HG03442 (cell line): ENCODE results near the gene BBS9.
A peak's percentile ranks its signal among the peaks of the same experiment; 100 is the strongest.

Source experiments
- ATAC-seq: cut with Tn5 transposase; IDR thresholded peaks from one replicate; pipeline ENCODE4 v1.9.1; 2021; ENCODE audit warnings: mild to moderate bottlenecking, moderate library complexity; ENCODE audit not compliant: unreplicated experiment

BBS9 gene

DNA sequence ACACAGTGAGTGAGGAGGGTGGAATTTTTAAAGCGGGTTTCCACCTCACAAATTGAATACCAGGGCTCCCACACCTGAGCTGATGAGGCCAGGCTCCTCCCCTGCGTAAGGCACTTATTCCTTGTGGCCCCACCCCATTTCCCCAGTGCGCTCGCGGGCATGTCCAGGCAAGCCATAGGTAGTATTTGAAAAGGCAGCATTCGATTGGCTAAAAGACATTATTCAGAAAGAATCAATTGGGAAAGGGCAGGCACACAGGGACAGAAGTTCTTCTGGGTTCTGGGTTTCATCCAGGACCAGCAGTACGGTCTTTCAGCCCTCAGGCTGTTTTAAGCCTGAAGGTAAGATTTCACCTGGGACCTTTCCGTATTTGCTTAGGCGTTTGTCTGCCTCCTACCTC lies 222.3 kb downstream of the BBS9 start:
- no peak for ATAC-seq

DNA sequence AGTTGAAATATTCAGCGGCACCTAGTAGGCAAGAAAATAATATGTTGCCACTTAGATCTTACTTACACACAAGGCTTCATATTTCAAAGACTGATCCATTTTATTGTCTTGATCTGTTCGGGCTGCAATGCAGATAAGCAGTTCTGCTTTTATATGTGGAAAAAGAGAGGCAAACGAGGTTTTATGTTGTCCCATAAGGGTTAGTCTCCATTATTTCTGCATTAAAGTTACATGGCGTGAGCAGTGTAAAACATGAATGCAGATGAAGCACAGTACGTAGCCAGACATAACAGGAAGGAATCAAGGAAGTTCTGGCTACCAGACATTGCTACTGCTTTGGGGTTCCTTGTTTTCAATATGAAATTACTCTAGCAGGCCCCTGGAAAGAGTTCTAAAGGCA lies 224.8 kb downstream of the BBS9 start:
- no peak for ATAC-seq

DNA sequence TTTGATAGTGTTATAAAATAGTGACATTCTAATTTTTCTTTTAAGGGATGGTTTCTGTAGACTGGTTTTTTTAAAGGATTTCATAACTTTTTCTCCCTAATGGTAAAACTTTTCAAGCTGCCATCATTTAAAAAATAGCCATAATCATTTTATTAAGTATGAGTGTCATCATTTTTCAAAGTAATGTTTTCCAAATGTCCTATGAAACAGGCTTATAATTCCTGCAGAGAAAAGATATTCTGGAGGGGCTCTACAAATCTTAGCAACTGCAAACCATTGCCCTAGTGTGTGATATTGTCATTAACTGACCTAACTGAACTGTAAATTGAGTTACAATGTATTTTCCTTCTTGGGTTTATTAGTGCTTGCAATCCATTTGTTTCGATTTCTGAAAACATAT lies 226.0 kb downstream of the BBS9 start:
- no peak for ATAC-seq

DNA sequence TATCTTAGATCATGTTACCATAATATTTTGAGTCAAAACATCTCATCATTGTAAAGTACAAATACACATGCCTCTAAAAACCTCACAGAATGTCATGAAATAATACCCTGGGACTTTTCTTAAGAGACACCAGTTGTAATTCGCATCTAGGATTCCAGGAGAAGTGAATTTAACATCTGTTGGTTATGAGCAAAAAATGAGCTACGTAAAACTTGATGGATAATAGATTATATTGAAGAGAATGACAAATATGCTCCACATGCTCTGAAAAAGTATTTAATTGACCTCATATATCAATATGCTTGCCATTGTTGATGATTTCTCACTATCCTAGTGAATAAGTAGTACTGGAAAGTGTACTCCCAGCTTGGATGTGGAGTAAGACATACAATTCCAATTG lies 227.0 kb downstream of the BBS9 start:
- no peak for ATAC-seq

DNA sequence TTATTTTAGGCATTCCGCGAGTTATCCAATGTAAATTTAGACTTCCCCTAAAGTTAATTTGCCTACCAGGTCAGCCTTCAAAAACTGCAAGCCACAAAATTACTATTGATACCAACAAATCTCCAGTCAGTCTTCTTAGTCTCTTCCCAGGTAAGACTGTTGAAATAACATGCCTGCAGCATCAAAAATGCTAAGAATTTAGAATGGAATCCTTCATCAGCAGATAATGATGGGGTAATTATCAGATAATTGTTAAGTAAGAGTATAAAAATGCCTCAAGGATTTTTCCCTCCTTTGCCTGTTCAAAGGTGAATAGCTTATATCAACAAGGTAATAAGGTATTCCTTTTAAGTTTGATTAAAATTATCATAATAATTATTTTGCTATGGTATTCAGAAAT lies 228.5 kb downstream of the BBS9 start:
- no peak for ATAC-seq

DNA sequence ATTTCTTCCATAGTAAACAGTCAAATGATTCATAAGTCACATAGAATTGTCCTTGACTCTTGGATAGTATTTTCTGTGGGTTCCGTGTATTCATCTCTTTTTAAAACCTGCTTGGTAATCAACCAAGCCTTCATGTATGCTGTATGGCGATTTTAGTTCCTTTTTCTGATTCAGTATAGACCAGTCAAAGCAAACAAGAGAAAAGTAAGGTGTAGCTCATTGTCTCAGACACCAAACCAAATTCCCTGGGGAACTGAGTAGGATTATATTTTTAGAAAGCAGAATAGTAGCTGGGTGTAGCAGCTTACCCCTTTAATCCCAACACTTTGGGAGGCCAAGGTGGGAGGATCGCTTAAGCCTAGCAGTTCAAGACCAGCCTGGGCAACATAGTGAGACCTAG lies 240.5 kb downstream of the BBS9 start:
- no peak for ATAC-seq

DNA sequence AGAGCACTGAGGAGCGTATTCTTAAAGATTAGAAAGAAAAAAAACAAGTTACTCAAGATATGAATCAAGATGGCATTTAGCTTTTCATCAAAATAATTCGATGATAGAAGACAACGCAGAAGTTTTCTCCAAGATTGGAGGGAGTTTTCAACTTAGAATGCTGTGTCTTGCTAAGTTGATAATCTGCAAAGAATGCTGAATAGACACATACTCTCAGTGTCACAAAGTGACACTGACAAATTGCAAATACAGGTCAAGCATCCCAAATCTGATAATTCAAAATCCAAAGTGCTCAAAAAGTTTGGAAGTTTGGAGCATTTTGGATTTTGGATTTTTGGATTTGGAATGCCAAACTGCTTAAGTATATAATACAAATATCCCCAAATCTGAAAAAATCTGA lies 243.8 kb downstream of the BBS9 start:
- no peak for ATAC-seq

DNA sequence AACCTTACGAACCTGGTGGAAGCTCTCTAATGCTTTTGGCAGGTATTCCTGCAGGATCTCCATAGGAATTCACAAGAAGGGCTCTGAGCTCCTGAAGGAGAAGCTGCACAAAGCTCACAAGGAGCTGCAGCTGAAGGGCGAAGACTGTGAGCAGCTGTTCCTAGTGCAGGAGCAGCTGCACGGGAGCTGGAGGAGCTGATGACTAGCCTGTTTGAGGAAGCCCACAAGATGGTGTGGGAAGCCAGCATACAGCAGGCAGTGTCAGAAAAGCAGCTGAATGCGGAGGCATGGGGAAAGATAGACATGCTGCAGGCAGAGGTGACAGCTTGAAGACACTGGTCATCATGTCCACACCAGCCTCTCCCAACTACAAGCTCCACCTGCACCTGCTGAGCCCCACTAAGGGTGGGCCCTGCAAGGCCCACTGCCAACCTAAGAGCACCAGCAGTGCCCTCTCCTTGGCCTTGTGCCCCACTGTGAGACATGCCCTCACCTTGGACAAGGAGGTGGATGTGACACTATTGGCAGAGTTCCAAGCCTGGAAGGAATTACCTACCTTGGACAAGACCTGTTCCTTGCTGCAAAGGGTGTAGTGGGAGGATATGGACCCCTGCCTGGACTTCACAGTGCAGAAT lies 250.6 kb downstream of the BBS9 start:
- no peak for ATAC-seq

DNA sequence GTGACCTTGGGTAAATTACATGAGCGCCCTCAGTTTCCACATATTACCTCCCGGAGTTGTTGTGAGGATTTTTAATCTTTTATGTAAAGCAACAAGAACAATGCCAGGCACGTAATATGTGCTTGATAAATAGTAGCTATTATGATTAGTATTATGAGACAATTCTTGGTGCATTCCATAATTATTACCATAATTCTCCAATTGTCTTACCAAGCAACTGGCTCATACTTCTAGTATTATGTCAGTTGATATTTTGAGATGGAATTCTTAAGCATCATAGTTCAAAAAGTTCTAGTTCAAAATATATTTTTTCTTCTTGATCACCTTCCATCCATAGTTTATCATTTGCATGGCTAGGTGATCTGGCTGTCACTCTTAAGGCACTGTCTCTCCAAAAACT lies 259.0 kb downstream of the BBS9 start:
- no peak for ATAC-seq

DNA sequence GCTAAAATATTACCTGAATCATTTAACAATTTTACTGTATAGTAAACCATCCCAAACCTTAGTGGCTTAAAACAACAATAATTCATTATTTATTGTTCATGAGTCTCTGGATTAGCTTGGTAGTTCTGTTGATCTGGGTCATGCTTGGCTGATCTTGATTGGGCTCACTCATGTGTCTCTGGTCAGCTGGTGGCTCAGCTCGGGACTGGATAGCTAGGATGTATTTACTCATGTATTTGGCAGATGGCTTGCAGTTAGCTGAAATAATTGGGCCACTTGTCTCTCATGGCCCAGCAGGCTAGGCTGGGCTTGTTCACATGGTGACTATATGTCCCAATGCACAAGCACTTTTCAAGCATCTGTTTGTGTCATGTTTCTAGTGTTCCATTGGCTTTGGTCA lies 262.8 kb downstream of the BBS9 start:
- ATAC-seq, result no peak

DNA sequence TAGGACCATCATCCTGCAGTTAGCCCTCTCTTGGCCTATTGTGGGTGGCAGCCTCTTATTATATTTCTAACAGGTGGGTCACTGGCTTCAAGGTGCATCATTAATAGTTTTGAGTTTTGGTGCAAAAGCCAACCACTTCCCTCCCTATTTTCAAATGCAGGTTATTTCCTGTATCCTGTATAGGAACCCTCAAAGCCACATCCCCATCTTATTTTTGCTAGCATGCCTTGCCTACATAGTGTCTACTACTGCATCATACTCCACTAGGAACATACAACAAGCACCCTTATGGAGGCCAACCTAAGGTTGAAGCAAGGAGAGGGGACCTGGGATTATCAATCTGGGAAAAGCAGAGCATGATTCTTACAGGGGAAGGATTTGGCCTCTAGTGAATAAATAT lies 264.4 kb downstream of the BBS9 start:
- no peak for ATAC-seq

DNA sequence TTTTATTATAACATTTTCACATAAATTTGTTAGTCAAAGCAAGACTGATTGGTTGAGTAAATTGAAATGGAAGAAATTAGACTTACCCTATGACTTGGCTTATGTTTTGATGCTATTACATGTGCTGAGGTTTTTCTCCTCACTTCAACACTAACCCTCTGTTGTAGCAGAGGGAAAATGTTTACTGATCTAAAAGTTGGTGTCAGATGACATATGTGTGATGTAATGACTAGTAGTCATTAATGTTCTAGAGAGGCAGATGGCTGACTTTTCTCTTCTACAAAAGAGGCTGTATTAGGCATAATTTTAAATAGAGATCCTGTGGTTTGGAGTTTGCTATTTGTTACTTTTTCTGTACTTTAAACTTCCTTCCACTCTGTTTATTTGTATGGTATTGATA lies 266.0 kb downstream of the BBS9 start:
- ATAC-seq, result no peak

DNA sequence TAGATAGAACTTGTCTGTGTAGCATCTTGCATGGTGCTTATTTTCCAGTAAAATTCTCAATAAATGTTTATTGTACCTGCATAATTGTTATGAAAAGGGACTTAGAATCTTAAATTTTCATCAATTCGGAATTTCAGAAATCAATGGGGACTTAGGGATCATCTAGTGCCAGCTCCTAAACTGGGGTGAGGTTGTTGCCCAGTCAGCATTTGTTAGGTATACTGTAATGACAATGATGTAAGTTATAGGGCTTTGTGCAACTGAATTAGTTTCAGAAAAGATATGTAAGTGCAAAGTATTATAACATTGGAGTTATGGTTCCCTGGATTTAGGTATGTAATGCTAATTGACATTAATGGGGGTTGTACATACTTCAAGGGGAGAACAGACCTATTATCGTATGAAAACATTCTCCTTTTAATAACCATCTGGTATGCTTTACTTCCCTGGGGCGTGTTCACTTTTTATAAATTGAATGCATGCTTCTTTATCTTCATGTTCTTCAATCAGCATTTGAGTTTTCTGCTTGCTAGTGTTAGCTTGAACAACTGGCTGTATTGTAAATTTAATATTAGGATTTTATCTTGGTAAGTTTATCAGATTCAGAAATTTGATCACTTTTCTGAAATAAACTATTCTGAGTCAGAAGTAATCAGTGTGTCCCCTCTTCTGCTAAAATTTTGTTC lies 270.3 kb downstream of the BBS9 start:
- ATAC-seq, result no peak

DNA sequence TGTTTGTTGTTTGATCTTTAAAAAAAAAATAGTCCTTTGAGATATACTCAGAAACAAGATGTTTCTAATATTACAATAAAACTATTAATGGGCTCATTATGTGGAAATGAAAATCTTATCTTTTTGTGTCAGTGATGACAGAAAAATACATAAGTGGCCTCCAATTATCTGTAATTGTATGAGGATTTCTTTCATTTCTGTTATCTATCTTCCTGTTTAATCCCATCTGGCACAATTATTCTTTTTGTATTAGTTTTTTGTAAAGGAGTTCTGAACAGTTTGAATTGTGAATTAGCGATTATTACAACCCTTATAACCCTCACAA lies 270.8 kb downstream of the BBS9 start:
- no peak for ATAC-seq

DNA sequence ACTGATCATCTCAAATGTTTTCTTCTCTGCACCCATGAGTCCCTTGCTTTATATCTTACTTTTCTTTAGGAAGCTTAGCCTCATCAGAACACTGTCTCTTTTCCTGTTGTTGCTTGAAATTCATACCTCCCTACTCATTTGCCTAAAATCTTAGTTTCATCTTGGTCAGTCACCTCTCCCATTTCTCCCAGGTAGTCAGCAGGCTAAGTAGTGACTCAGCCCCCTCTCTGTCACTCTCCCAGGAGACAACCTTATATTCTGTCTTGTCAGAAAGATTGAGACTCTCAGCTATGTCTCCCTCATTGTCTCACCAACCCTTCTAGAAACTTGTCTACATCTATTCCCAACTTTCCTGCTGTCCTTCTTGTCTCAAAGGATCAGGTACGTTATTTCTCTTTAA lies 280.9 kb downstream of the BBS9 start:
- no peak for ATAC-seq

DNA sequence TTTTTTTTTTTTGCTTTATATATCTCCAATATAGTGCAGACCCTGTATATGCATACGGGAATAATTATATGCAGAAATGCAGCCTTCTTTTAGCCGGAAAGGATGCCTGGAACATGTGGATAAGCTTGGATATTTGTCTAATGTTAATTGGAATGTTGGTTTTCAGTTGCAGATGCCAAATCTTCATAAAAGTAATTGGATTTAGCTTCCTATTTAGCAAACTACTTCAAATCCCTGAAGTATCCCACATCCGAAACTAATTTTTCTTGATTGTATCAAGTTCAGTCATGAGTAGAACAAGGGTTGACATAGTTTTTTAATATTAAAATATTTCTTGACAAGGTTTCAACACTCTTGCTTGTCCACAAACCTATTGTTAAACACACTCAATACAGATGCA lies 281.7 kb downstream of the BBS9 start:
- no peak for ATAC-seq

DNA sequence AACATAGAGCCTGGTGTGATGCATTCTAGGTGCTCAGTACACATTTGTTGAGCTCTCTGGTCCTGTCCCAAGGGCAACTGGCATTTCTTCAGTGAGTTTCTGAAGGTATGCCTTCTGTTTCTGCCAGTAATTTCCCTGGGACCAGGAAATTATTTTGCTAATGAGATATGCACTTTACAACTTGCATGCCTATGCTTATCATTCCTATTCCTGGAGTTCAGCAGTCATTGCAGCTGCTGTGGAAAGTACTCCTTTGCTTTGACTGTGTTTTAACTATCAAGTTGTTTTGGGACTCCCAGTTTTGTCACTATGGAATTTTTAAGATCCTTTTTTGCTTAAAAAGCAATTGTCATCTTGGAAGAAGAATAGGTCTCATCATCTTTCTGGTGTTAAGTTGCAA lies 283.0 kb downstream of the BBS9 start:
- no peak for ATAC-seq

DNA sequence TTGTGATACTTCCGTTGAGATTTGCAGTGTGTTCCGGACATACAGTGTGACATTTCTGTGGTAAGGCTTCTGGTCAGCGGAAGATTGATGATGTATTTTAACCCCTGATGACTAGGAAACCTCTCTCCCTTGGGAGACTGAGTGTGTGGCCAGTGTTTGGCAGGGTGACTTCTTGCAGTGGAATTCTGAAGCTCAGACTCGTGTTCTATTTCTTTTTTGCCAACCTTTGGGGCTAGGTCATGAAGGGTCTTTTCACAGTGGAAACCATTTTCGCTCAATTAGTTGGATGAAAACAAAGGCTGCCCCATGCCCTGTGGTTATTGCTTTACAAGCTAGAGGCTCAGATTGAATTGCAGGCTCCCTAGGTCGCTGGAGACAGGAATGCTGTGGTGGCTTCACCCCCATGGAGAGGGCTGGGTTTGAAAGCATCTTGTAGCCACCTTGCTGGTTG lies 288.9 kb downstream of the BBS9 start:
- no peak for ATAC-seq

DNA sequence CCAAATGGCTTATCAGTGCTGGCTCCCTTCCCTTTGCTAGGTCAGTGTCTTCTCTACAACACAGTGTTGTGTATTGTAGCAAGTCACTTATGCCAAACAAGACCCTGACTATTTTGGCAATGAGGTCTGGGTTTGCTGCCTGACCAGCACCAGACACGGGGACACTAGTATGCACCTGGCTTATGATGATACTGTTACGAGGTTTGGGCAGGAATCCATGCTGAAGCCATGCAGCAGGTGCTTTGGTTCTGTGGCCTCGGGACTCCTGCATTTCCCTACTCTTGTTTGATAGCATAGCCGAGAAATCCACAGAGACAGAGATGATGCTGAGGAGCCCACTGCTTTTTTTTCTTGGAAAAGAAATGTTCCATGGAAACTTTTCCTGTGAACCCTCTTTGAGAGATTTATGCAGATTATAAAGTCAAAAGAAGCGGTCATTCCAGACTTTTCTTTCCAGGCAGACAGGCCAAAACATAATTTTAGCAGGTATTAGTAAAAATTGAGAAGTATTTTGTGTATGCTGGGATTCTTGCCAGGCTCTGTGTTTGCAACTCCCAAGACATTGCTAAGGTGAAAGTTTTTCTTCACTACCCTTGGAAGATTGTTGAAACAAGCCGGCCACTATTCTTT lies 291.1 kb downstream of the BBS9 start:
- ATAC-seq, result no peak

DNA sequence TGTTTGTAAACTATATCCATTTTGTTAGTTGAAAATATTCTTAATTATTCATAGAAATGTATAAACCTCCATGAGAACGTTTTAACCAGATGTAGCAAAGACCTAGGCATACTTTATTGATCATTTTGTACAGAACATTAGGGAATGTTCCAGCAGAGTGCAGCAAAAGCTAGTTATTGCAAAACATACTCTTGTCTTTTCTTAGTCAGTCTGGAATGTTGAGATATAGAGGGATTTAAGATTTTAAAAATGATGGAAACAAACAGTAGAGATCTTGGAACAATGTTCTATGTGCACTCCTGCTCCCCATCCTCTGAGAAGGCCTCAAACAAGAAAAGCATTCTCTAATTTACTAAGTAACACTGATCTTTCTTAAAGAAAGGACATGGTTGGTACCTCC lies 292.1 kb downstream of the BBS9 start:
- no peak for ATAC-seq

DNA sequence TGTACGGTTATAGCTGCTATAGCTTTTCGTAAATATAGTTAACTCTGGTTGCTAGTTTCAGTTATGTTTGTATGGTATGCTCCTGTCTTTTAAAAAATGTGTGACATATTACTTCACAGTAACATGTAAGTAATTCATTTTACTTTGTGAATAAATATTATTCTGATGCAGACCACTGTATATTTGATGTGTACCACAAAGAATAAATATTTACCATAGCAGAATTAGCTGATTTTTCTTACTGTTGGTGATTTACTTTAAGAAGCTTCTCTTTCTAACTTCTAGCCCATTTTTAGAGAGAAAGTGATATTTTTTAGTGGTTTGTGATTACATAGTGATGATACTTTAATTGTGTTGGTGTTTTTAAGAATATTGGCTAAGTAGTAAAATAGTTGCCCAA lies 292.8 kb downstream of the BBS9 start:
- ATAC-seq, result no peak

DNA sequence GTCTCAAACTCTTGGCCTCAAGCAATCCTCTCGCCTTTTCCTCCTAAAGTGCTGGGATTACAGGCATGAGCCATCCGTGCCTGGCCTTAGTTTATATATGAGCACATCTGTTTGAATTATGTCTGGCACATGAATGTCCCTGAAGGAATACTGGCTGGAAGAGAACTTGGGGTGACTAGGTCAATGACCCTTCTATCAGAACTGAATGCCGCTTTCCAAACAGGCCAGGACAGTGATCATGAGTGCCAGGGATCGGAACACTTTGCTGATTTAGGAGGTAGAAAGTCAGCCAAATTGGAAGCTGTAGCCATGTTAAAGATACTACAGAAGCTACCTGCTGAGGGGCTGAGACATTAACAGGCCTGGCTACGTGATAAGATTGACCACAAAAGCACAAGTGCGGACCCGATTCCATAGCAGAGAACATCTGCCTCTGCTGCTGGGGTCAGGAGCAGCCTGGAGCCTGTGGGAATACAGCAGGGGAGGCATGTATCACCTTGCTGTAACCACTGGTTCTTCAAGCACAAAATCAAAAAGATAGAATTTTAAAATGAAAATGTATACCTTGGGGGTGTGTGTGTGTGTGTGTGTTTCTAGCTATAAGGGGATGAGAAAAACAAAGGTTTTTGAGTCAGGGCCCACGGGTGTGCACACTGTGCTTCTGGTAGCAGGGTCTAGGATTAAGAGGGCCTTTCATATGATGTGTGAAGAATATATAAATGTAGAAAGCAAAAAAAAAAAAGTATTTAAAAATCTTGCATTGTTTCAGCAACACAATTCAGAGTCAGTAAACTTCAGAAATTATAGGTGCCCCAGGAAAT lies 293.7 kb downstream of the BBS9 start:
- peak; percentile 35 for ATAC-seq
